ENCODE data around the gene BCKDK. TPM values are rescaled to one million over a fixed set of nuclear protein-coding genes. Genes with fewer than 3 reads are reported as not detected.
"Not testable (repeated sequence)": the region's sequence is repeated elsewhere in the genome, so short reads cannot be mapped to it uniquely, and the experiment has no call there.

Gene BCKDK
- total and polyA plus RNA-seq, 2 donors = 9.3 to 16.7 TPM

- H3K27ac ChIP-seq (ENCODE audit: low read depth in 1 of 2, low read length in 1 of 2) = no peak overlapping the region
These were observed 25.9 kb downstream of the BCKDK start for GRCh38 chr16:31134091-31134571.

GRCh38 chr16:31134625-31135534 lies 26.7 kb downstream of the BCKDK start:
- H3K36me3 ChIP-seq (ENCODE audit: control insufficient read depth in 2 of 2, insufficient read depth in 2 of 2, low read length in 1 of 2) = peaks cover 20 to 33% of the 10 kb centered on the region in 2 donors
- 90% methylated on average over 18 of the region's 18 CpGs for WGBS
- H3K4me1 ChIP-seq (ENCODE audit: control insufficient read depth in 2 of 2, insufficient read depth in 2 of 2, low read length in 2 of 2) = peaks cover 0 to 11% of the 10 kb centered on the region in 2 donors
- H3K27me3 ChIP-seq (ENCODE audit: control insufficient read depth in 2 of 2, insufficient read depth in 1 of 2, low read length in 1 of 2) = no peaks in the 10 kb centered on the region
- H3K27ac ChIP-seq (ENCODE audit: low read depth in 1 of 2, low read length in 1 of 2) = peak overlapping the region; percentile 15 to 62
- H3K9me3 ChIP-seq (ENCODE audit: control insufficient read depth in 2 of 2, insufficient read depth in 1 of 2, low read length in 1 of 2) = no peaks in the 10 kb centered on the region
- H3K4me3 ChIP-seq (ENCODE audit: low read length in 2 of 2) = peak overlapping the region in 1 of 2 donors; percentile 25
- no peak for DNase-seq (ENCODE audit: low read depth in 6 of 9, low spot score in 9 of 9)

More at GRCh38 chr16:31134091-31134571, 25.9 kb downstream of the BCKDK start:
- 97% methylated on average over 5 of the region's 5 CpGs for WGBS
- Histone ChIP-seq H3K9me3 (ENCODE audit: control insufficient read depth in 2 of 2, insufficient read depth in 1 of 2, low read length in 1 of 2) (no peaks in the 10 kb centered on the region), H3K4me3 (ENCODE audit: low read length in 2 of 2) (no peak overlapping the region), H3K36me3 (ENCODE audit: control insufficient read depth in 2 of 2, insufficient read depth in 2 of 2, low read length in 1 of 2) (peaks cover 24 to 40% of the 10 kb centered on the region in 2 donors), H3K4me1 (ENCODE audit: control insufficient read depth in 2 of 2, insufficient read depth in 2 of 2, low read length in 2 of 2) (peaks cover 0 to 9% of the 10 kb centered on the region in 2 donors), H3K27me3 (ENCODE audit: control insufficient read depth in 2 of 2, insufficient read depth in 1 of 2, low read length in 1 of 2) (no peaks in the 10 kb centered on the region)
- DNase-seq (ENCODE audit: low read depth in 6 of 9, low spot score in 9 of 9) = no peak

GRCh38 chr16:31135535-31136286 lies 27.5 kb downstream of the BCKDK start, which contains the start of gene PRSS8:
TSS of gene PRSS8 (minus strand) at chr16:31135727. CDS start at chr16:31135498, 229 bp downstream.
- 91% methylated on average over 22 of the region's 22 CpGs for WGBS
- no peaks in the 10 kb centered on the region for H3K27me3 ChIP-seq (ENCODE audit: control insufficient read depth in 2 of 2, insufficient read depth in 1 of 2, low read length in 1 of 2)
- H3K4me3 ChIP-seq (ENCODE audit: low read length in 2 of 2) = peak within 1 kb of the TSS in 1 of 2 donors; percentile 25
- peaks cover 16 to 24% of the 10 kb centered on the region in 2 donors for H3K36me3 ChIP-seq (ENCODE audit: control insufficient read depth in 2 of 2, insufficient read depth in 2 of 2, low read length in 1 of 2)
- H3K27ac ChIP-seq (ENCODE audit: low read depth in 1 of 2, low read length in 1 of 2) = peak within 1 kb of the TSS; percentile 15 to 62
- no peaks in the 10 kb centered on the region for H3K9me3 ChIP-seq (ENCODE audit: control insufficient read depth in 2 of 2, insufficient read depth in 1 of 2, low read length in 1 of 2)
- peaks cover 0 to 7% of the 10 kb centered on the region in 2 donors for H3K4me1 ChIP-seq (ENCODE audit: control insufficient read depth in 2 of 2, insufficient read depth in 2 of 2, low read length in 2 of 2)
- DNase-seq (ENCODE audit: low read depth in 6 of 9, low spot score in 9 of 9) = no peak

GRCh38 chr16:31136287-31136662 lies 28.1 kb downstream of the BCKDK start:
- H3K4me1 ChIP-seq (ENCODE audit: control insufficient read depth in 2 of 2, insufficient read depth in 2 of 2, low read length in 2 of 2) = peaks cover 0 to 8% of the 10 kb centered on the region in 2 donors
- H3K9me3 ChIP-seq (ENCODE audit: control insufficient read depth in 2 of 2, insufficient read depth in 1 of 2, low read length in 1 of 2) = peaks cover 0 to under 1% of the 10 kb centered on the region in 2 donors
- no peak overlapping the region for H3K4me3 ChIP-seq (ENCODE audit: low read length in 2 of 2)
- H3K27ac ChIP-seq (ENCODE audit: low read depth in 1 of 2, low read length in 1 of 2) = no peak overlapping the region
- peaks cover 11 to 19% of the 10 kb centered on the region in 2 donors for H3K36me3 ChIP-seq (ENCODE audit: control insufficient read depth in 2 of 2, insufficient read depth in 2 of 2, low read length in 1 of 2)
- WGBS = 97% methylated on average over 6 of the region's 6 CpGs
- H3K27me3 ChIP-seq (ENCODE audit: control insufficient read depth in 2 of 2, insufficient read depth in 1 of 2, low read length in 1 of 2) = no peaks in the 10 kb centered on the region
- no peak for DNase-seq (ENCODE audit: low read depth in 6 of 9, low spot score in 9 of 9)

GRCh38 chr16:31136822-31137499 lies 28.8 kb downstream of the BCKDK start:
- peaks cover 4 to 12% of the 10 kb centered on the region in 2 donors for H3K36me3 ChIP-seq (ENCODE audit: control insufficient read depth in 2 of 2, insufficient read depth in 2 of 2, low read length in 1 of 2)
- H3K9me3 ChIP-seq (ENCODE audit: control insufficient read depth in 2 of 2, insufficient read depth in 1 of 2, low read length in 1 of 2); H3K4me3 ChIP-seq (ENCODE audit: low read length in 2 of 2); DNase-seq (ENCODE audit: low read depth in 6 of 9, low spot score in 9 of 9); H3K27ac ChIP-seq (ENCODE audit: low read depth in 1 of 2, low read length in 1 of 2); H3K27me3 ChIP-seq (ENCODE audit: control insufficient read depth in 2 of 2, insufficient read depth in 1 of 2, low read length in 1 of 2): not testable (repeated sequence)
- WGBS = 96% methylated on average over 20 of the region's 20 CpGs
- peaks cover 5 to 15% of the 10 kb centered on the region in 2 donors for H3K4me1 ChIP-seq (ENCODE audit: control insufficient read depth in 2 of 2, insufficient read depth in 2 of 2, low read length in 2 of 2)

- 95% methylated on average over 27 of the region's 27 CpGs for WGBS
These were observed 30.7 kb downstream of the BCKDK start for GRCh38 chr16:31138621-31139578.

GRCh38 chr16:31141071-31141469 lies 32.9 kb downstream of the BCKDK start:
- 95% methylated on average over 9 of the region's 9 CpGs for WGBS
- H3K36me3 ChIP-seq (ENCODE audit: control insufficient read depth in 2 of 2, insufficient read depth in 2 of 2, low read length in 1 of 2); H3K4me3 ChIP-seq (ENCODE audit: low read length in 2 of 2); H3K27me3 ChIP-seq (ENCODE audit: control insufficient read depth in 2 of 2, insufficient read depth in 1 of 2, low read length in 1 of 2); DNase-seq (ENCODE audit: low read depth in 6 of 9, low spot score in 9 of 9); H3K9me3 ChIP-seq (ENCODE audit: control insufficient read depth in 2 of 2, insufficient read depth in 1 of 2, low read length in 1 of 2): not testable (repeated sequence)
- H3K27ac ChIP-seq (ENCODE audit: low read depth in 1 of 2, low read length in 1 of 2) = peak overlapping the region; percentile 22 to 79
- H3K4me1 ChIP-seq (ENCODE audit: control insufficient read depth in 2 of 2, insufficient read depth in 2 of 2, low read length in 2 of 2) = peaks cover 10 to 22% of the 10 kb centered on the region in 2 donors

More at GRCh38 chr16:31138621-31139578, 30.7 kb downstream of the BCKDK start:
- Histone ChIP-seq H3K36me3 (ENCODE audit: control insufficient read depth in 2 of 2, insufficient read depth in 2 of 2, low read length in 1 of 2) (no peaks in the 10 kb centered on the region), H3K27ac (ENCODE audit: low read depth in 1 of 2, low read length in 1 of 2) (peak overlapping the region in 1 of 2 donors; percentile 15), H3K4me3 (ENCODE audit: low read length in 2 of 2) (no peak overlapping the region), H3K9me3 (ENCODE audit: control insufficient read depth in 2 of 2, insufficient read depth in 1 of 2, low read length in 1 of 2) (peaks cover 1 to 3% of the 10 kb centered on the region in 2 donors), H3K4me1 (ENCODE audit: control insufficient read depth in 2 of 2, insufficient read depth in 2 of 2, low read length in 2 of 2) (peaks cover 10 to 22% of the 10 kb centered on the region in 2 donors), H3K27me3 (ENCODE audit: control insufficient read depth in 2 of 2, insufficient read depth in 1 of 2, low read length in 1 of 2) (peaks cover 0 to 4% of the 10 kb centered on the region in 2 donors)
- DNase-seq (ENCODE audit: low read depth in 6 of 9, low spot score in 9 of 9) = no peak
